ENCODE data around the gene CBL. TPM values are rescaled to one million over a fixed set of nuclear protein-coding genes. Genes with fewer than 3 reads are reported as not detected.

CBL gene
- polyA plus RNA-seq, 2 of the 4 experiments (the other 2 are of a cell fraction): 6.0 to 14.1 TPM

GRCh38 chr11:119295178-119295577 lies 89.0 kb downstream of the CBL start:
- ATAC-seq: peak in 1 of 2 experiments; percentile 57; a peak in 2 of 6 replicates

DNA sequence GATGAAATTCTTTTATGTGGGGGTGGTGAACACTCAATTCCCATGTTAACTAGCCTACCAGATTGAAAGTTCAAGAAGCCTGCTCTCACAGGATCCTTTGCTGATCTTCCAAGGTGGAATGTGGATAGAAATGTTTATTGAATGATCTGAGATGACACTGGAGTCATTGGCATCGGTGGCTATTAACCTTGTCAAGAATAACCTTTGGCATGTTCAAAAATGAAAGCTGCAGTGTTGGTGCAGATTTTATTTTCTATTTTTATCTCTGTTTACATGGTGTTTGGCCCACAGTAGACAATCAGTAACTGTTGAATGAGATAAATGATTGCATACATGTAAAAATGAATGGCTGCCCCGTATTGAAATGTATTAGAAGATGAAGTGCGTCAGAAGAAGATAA lies 91.8 kb downstream of the CBL start:
- 88% methylated on average over 3 of the region's 3 CpGs for WGBS (ENCODE audit: missing lambda C conversion rate)
- H3K4me2 ChIP-seq: no peak overlapping the region
- ChIA-PET CTCF (interaction anchor here (1.0 to 1.5 kb wide), 4 partner anchors 13 to 177 kb away, joined by 3 to 5 read pairs (median 4); no protein-coding TSS in a partner anchor), POLR2A (no interaction called here)
- no peak for ATAC-seq
- DNase-seq (ENCODE audit: low read depth in 1 of 2, low spot score in 1 of 2): no peak
- FAIRE-seq: no peak
- no peak overlapping the region for H3K27ac ChIP-seq
- no peaks in the 10 kb centered on the region for H3K4me1 ChIP-seq
- TF ChIP-seq MYC (IDR thresholded peaks at IDR 0.05; ENCODE audit: borderline replicate concordance, low read length): no peak
- no peak for TF ChIP-seq GATA3 (IDR thresholded peaks at IDR 0.05; ENCODE audit: borderline replicate concordance)
- TF ChIP-seq KDM5A (IDR thresholded peaks at IDR 0.05): no peak
- H3K4me3 ChIP-seq: no peak overlapping the region
- H3K9me3 ChIP-seq: no peaks in the 10 kb centered on the region

More at GRCh38 chr11:119295178-119295577, 89.0 kb downstream of the CBL start:
- ChIA-PET POLR2A (no interaction called here), CTCF (interaction anchor here (1.0 kb wide), 1 partner anchor 86 kb away, joined by 3 read pairs; the partner anchor contains the start of gene USP2)
- no peak for TF ChIP-seq CBX8 (IDR thresholded peaks at IDR 0.05)
- TF ChIP-seq RAD21 (conservative IDR thresholded peaks at IDR 0.05 in 1 of 2, IDR thresholded peaks at IDR 0.05 in 1 of 2): peak in 1 of 2 experiments; percentile 26; a peak in 1 of 5 replicates
- Histone ChIP-seq H3K4me2 (no peak overlapping the region), H3K9me3 (peaks cover 13% of the 10 kb centered on the region), H3K27ac (no peak overlapping the region), H3K4me1 (no peaks in the 10 kb centered on the region), H3K4me3 (no peak overlapping the region)
- 56% methylated on average over 3 of the region's 3 CpGs for WGBS (ENCODE audit: missing lambda C conversion rate)
- DNase-seq (ENCODE audit: low read depth in 1 of 2, low spot score in 1 of 2): peak in 1 of 2 experiments; percentile 13
- FAIRE-seq: no peak

DNA sequence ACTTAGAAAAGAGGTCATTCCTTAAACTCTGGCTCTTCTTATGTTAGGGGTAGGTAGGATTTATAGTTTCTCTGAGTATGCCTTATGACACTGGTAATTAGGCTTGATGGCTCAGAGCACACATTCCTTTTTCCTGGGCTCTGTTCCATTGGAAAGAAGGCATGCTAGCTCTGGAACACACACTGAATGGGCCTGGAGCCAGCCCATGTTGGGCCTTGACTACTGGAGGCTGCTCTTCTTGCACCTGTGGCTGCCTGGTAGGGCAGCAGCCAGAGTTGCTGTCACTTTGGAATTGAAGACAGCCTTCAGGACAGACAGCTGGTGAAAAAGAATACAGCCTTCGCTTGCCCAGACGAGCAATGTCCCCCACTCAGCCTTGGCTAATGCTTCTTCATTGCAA lies 92.6 kb downstream of the CBL start:
- Histone ChIP-seq H3K9me3 (no peaks in the 10 kb centered on the region), H3K4me3 (no peak overlapping the region), H3K27ac (no peak overlapping the region), H3K4me1 (no peaks in the 10 kb centered on the region), H3K4me2 (no peak overlapping the region)
- 98% methylated on average over 2 of the region's 2 CpGs for WGBS (ENCODE audit: missing lambda C conversion rate)
- TF ChIP-seq, protein P1, sequence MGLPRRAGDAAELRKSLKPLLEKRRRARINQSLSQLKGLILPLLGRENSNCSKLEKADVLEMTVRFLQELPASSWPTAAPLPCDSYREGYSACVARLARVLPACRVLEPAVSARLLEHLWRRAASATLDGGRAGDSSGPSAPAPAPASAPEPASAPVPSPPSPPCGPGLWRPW (IDR thresholded peaks at IDR 0.05): no peak
- TF ChIP-seq BHLHE40 (IDR thresholded peaks at IDR 0.05; ENCODE audit: low read depth, low read length): no peak
- TF ChIP-seq, protein P2, sequence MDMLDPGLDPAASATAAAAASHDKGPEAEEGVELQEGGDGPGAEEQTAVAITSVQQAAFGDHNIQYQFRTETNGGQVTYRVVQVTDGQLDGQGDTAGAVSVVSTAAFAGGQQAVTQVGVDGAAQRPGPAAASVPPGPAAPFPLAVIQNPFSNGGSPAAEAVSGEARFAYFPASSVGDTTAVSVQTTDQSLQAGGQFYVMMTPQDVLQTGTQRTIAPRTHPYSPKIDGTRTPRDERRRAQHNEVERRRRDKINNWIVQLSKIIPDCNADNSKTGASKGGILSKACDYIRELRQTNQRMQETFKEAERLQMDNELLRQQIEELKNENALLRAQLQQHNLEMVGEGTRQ (IDR thresholded peaks at IDR 0.05): no peak
- CTCF ChIA-PET: no interaction called here
- FAIRE-seq (no peak), DNase-seq (ENCODE audit: low read depth in 1 of 2, low spot score in 1 of 2) (no peak), ATAC-seq (no peak)
- POLR2A ChIA-PET: no interaction called here

- CTCF ChIA-PET: interaction anchor here (1.5 kb wide), 1 partner anchor 25 kb away, joined by 6 read pairs; no protein-coding TSS in a partner anchor
- no peak for TF ChIP-seq CEBPB (IDR thresholded peaks at IDR 0.05)
- TF ChIP-seq KDM5A (IDR thresholded peaks at IDR 0.05): no peak
- TF ChIP-seq ZSCAN20 (CRISPR knock-in tag; IDR thresholded peaks at IDR 0.05): no peak
- no peak for TF ChIP-seq MYC (IDR thresholded peaks at IDR 0.05; ENCODE audit: borderline replicate concordance, low read length)
- TF ChIP-seq RFX5 (IDR thresholded peaks at IDR 0.05): no peak
- no peak for TF ChIP-seq GATA3 (IDR thresholded peaks at IDR 0.05; ENCODE audit: borderline replicate concordance)
- no peak overlapping the region for H3K4me3 ChIP-seq
- FAIRE-seq (no peak), DNase-seq (ENCODE audit: low read depth in 1 of 2, low spot score in 1 of 2) (no peak), ATAC-seq (no peak)
- POLR2A ChIA-PET: no interaction called here
- WGBS (ENCODE audit: missing lambda C conversion rate): 100% methylated on average over 9 of the region's 9 CpGs
- no peaks in the 10 kb centered on the region for H3K9me3 ChIP-seq
- H3K4me2 ChIP-seq: no peak overlapping the region
- no peaks in the 10 kb centered on the region for H3K4me1 ChIP-seq
- H3K27ac ChIP-seq: no peak overlapping the region
Measured at GRCh38 chr11:119299416-119299815, 93.3 kb downstream of the CBL start.

DNA sequence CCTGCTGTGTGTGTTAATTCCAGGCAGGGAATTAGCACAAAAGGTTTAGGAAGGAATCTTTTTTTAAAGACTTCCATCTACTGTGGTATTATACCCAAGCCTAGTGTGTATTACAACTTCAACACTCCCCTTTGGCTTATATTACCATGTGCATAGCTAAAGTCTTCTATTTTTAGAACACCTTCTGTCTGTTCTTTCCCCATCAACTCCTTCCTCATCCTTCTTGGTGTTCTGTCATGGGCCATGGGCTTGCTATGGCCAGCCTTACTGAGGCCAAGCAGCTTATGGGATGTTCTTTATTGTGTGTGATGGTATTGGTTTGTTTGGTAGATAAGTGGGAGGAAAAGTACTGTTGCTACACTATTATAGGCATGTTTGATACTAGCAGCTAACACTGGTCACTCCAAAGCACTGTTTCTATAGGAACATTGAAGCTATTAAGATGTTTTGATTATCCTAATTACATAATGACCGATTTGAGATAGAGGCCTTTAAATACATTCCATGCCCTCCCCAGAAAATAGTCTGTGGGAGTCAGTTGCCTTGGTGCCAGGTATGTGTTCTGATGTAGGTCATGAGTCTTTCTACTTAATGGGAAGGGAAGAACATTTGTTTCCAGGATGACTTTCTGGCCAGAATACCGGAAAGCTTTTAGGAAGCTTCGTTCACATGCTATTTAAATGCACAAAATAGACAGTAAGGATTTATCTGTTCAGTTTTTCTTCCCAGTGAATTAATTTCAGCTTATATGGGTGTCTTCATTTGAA lies 94.2 kb downstream of the CBL start:
- DNase-seq (ENCODE audit: low read depth in 1 of 2, low spot score in 1 of 2) (no peak), ATAC-seq (no peak), FAIRE-seq (no peak)
- Histone ChIP-seq H3K9me3 (no peaks in the 10 kb centered on the region), H3K4me1 (no peaks in the 10 kb centered on the region), H3K27ac (no peak overlapping the region), H3K4me2 (no peak overlapping the region), H3K4me3 (no peak overlapping the region)
- ChIA-PET POLR2A (interaction anchor here (0.6 kb wide), 1 partner anchor 114 kb away, joined by 4 read pairs; no protein-coding TSS in a partner anchor), CTCF (interaction anchor here (0.6 to 2.1 kb wide), 8 partner anchors 8 to 74 kb away, joined by 3 to 6 read pairs (median 5); no protein-coding TSS in a partner anchor)
- WGBS (ENCODE audit: missing lambda C conversion rate): 95% methylated on average over 3 of the region's 3 CpGs
- TF ChIP-seq RARB (CRISPR knock-in tag; IDR thresholded peaks at IDR 0.05) (no peak), ATOH8 (CRISPR knock-in tag; IDR thresholded peaks at IDR 0.05; ENCODE audit: low read depth) (no peak), HOXB5 (CRISPR knock-in tag; IDR thresholded peaks at IDR 0.05) (no peak)

Data from A549 (cell line).